ENCODE data around the gene TMEM108.

Gene TMEM108

GRCh38 chr3:133383741-133384140, 345.6 kb downstream of the TMEM108 start:
- DNase-seq (ENCODE audit: low read depth, low spot score), result no peak

GRCh38 chr3:133384331-133385027, 346.3 kb downstream of the TMEM108 start:
- DNase-seq (ENCODE audit: low read depth, low spot score), result no peak

- no peak for DNase-seq (ENCODE audit: low read depth, low spot score)
These were observed 348.7 kb downstream of the TMEM108 start for GRCh38 chr3:133386876-133387275.

GRCh38 chr3:133387341-133387740, 349.1 kb downstream of the TMEM108 start:
- no peak for DNase-seq (ENCODE audit: low read depth, low spot score)

GRCh38 chr3:133388696-133389395, 350.7 kb downstream of the TMEM108 start:
- DNase-seq (ENCODE audit: low read depth, low spot score), result no peak

GRCh38 chr3:133390715-133391114, 352.5 kb downstream of the TMEM108 start:
- DNase-seq (ENCODE audit: low read depth, low spot score), result no peak

GRCh38 chr3:133393204-133393603, 355.0 kb downstream of the TMEM108 start:
- no peak for DNase-seq (ENCODE audit: low read depth, low spot score)

GRCh38 chr3:133393691-133394474, 355.7 kb downstream of the TMEM108 start:
- no peak for DNase-seq (ENCODE audit: low read depth, low spot score)

GRCh38 chr3:133394561-133395311, 356.5 kb downstream of the TMEM108 start:
- no peak for DNase-seq (ENCODE audit: low read depth, low spot score)

- DNase-seq (ENCODE audit: low read depth, low spot score), result no peak
These were observed 358.7 kb downstream of the TMEM108 start for GRCh38 chr3:133396906-133397305.

GRCh38 chr3:133400006-133400515, 361.9 kb downstream of the TMEM108 start, which contains the start of gene BFSP2:
BFSP2 (plus strand) TSS chr3:133400056; CDS start chr3:133400084, 28 bp downstream.
- no peak for DNase-seq (ENCODE audit: low read depth, low spot score)

GRCh38 chr3:133401374-133402135, 363.4 kb downstream of the TMEM108 start:
- DNase-seq (ENCODE audit: low read depth, low spot score), result no peak

- no peak for DNase-seq (ENCODE audit: low read depth, low spot score)
These were observed 366.7 kb downstream of the TMEM108 start for GRCh38 chr3:133404920-133405319.

GRCh38 chr3:133408366-133408765, 370.2 kb downstream of the TMEM108 start:
- DNase-seq (ENCODE audit: low read depth, low spot score), result no peak

GRCh38 chr3:133408961-133409360, 370.8 kb downstream of the TMEM108 start:
- no peak for DNase-seq (ENCODE audit: low read depth, low spot score)

GRCh38 chr3:133410191-133410892, 372.2 kb downstream of the TMEM108 start:
- DNase-seq (ENCODE audit: low read depth, low spot score), result no peak

- no peak for DNase-seq (ENCODE audit: low read depth, low spot score)
These were observed 374.3 kb downstream of the TMEM108 start for GRCh38 chr3:133412183-133413132.

GRCh38 chr3:133413161-133414020, 375.2 kb downstream of the TMEM108 start:
- DNase-seq (ENCODE audit: low read depth, low spot score), result no peak
